WERI-Rb-1 (cell line): ENCODE measurements around the gene PCSK5.

ENCODE experiments used
- DNase-seq: peaks from one replicate; pipeline ENCODE4 v3.0.0-alpha.2; 2020
- H3K27ac ChIP-seq: fragments of 250-450 bp; sonication (Bioruptor Pico); 2 replicates; pipeline ENCODE4 v1.5.1; 2020; ENCODE audit warnings: mild to moderate bottlenecking, moderate library complexity
- H3K27me3 ChIP-seq: fragments of 250-450 bp; sonication (Bioruptor Pico); 2 replicates; pipeline ENCODE4 v1.5.1; 2021; ENCODE audit warnings: mild to moderate bottlenecking, low read depth, moderate library complexity; ENCODE audit not compliant: insufficient read depth, severe bottlenecking
- H3K36me3 ChIP-seq: fragments of 250-450 bp; sonication (Bioruptor Pico); 2 replicates; pipeline ENCODE4 v1.5.1; 2020; ENCODE audit warnings: mild to moderate bottlenecking, moderate library complexity
- H3K4me3 ChIP-seq: 2 replicates; pipeline ENCODE4 v1.5.1; 2011; ENCODE audit warnings: low read depth, mild to moderate bottlenecking, control low read depth, low read length
- H3K9me3 ChIP-seq: fragments of 250-450 bp; sonication (Bioruptor Pico); 2 replicates; pipeline ENCODE4 v1.5.1; 2021; ENCODE audit warnings: mild to moderate bottlenecking, moderate library complexity; ENCODE audit not compliant: severe bottlenecking
- CTCF ChIP-seq: IDR thresholded peaks from 2 replicates; pipeline ENCODE4 v1.5.1; 2011; ENCODE audit warnings: low read depth, mild to moderate bottlenecking, control low read depth, inconsistent platforms, low read length

PCSK5 gene

DNA sequence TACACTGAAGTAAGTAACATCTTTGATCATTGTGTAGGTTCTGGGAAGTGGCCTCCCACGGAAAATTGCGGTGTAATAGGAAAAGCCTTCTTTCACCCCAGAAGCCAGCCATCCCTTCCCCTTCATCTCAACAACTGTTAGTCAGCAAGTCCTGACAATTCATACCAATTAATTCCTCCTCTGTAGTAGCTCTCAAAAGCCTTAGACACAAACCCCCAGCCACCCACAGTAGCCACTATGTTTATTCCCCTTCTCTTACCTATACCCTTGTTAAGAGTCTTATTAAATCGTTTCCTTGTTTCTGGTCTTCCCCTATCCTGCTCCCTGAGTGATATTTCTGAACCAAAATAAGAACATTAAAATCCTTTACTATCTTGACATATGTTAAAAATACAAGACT lies 143.6 kb downstream of the PCSK5 start:
- no peak overlapping the region for H3K4me3 ChIP-seq
- H3K36me3 ChIP-seq: no peaks in the 10 kb centered on the region
- TF ChIP-seq CTCF: no peak

GRCh38 chr9:76036762-76037161 lies 146.3 kb downstream of the PCSK5 start:
- Histone ChIP-seq H3K27me3 (no peaks in the 10 kb centered on the region), H3K4me3 (no peak overlapping the region), H3K9me3 (no peaks in the 10 kb centered on the region), H3K36me3 (no peaks in the 10 kb centered on the region), H3K27ac (no peak overlapping the region)
- no peak for TF ChIP-seq CTCF
- DNase-seq: no peak

More for the DNA sequence above, 143.6 kb downstream of the PCSK5 start:
- Histone ChIP-seq H3K27me3 (no peaks in the 10 kb centered on the region), H3K27ac (no peak overlapping the region), H3K9me3 (no peaks in the 10 kb centered on the region)
- DNase-seq: no peak

- Histone ChIP-seq H3K4me3 (no peak overlapping the region), H3K27me3 (no peaks in the 10 kb centered on the region), H3K27ac (no peak overlapping the region), H3K36me3 (no peaks in the 10 kb centered on the region), H3K9me3 (no peaks in the 10 kb centered on the region)
- no peak for TF ChIP-seq CTCF
- no peak for DNase-seq
Observed at GRCh38 chr9:76037587-76038225, 147.2 kb downstream of the PCSK5 start.

DNA sequence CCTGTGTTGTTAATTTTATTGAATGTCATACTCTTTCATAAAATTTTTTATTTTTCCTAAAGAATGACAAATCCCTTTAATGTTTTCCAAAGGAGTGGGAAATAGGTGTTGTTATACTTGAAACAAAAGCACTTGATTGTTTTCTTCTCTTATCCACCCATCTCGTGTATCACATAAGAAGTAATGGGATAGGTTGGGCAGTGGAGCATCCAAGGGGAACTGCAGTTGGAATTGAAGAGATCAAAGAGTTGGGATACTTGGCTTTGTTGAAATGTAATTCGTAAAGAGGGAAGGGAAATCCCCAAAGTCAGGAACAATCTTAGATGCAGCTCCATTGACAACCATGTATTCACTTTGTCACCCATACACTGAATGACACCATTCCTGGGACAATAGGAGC lies 148.0 kb downstream of the PCSK5 start:
- no peak overlapping the region for H3K27ac ChIP-seq
- no peaks in the 10 kb centered on the region for H3K27me3 ChIP-seq
- H3K36me3 ChIP-seq: no peaks in the 10 kb centered on the region
- no peak for TF ChIP-seq CTCF
- no peak for DNase-seq
- H3K9me3 ChIP-seq: no peaks in the 10 kb centered on the region
- no peak overlapping the region for H3K4me3 ChIP-seq

DNA sequence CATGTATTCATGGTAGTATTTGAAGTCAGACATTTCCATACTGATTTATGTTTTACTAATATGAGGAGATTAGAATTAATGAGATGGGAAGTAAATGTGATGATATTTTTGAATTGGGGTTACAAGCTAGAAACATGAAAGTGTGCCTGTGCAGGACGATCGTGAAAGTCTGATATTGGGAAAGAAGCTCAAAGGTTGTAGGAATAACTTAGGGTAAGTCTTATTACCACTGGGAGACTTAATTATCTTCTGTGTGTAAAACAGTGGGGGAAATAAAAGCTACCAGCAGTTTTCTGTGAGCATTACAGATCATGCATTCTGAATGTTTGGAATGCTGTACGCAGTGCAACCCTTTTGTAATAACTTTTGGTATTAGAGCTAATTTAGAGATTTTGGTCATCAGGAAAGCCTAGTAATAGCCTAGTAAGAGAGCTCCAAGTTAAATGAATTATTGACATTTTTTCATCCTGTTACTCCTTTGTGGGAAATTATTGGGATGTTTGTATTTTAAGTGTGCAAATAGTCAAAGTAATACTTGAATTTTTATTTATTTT lies 153.9 kb downstream of the PCSK5 start:
- Histone ChIP-seq H3K27me3 (no peaks in the 10 kb centered on the region), H3K27ac (no peak overlapping the region), H3K36me3 (no peaks in the 10 kb centered on the region), H3K4me3 (no peak overlapping the region), H3K9me3 (no peaks in the 10 kb centered on the region)
- DNase-seq: no peak
- no peak for TF ChIP-seq CTCF

DNA sequence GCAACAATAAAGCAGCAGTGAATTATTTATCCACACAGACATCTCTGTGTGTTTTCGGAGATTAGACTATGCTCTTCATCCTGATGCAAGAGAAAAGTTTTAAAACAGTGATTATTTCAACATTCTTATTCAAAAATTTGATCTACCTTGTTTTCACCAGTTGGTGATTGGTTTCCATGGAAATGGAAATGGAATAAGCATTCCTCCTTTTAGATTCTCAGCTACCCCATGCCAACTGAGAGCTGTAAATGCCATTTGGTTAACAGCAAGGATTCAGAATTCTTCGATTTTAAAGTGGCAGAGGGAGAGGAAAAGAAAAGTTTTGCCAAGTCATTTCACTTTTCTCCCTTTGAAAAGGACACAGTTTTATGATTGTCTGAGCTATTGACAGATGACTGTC lies 154.7 kb downstream of the PCSK5 start:
- Histone ChIP-seq H3K4me3 (no peak overlapping the region), H3K27ac (no peak overlapping the region), H3K36me3 (no peaks in the 10 kb centered on the region), H3K27me3 (no peaks in the 10 kb centered on the region), H3K9me3 (no peaks in the 10 kb centered on the region)
- no peak for TF ChIP-seq CTCF
- no peak for DNase-seq
